ENCODE data around the gene SYS1.
A peak's percentile ranks its signal among the peaks of the same experiment; 100 is the strongest.

Gene SYS1

GRCh38 chr20:45362804-45363610, at the start of gene SYS1:
SYS1 (plus strand) TSS chr20:45363156; CDS start chr20:45363532, 376 bp downstream.
- DNase-seq = peak; percentile 99

GRCh38 chr20:45313943-45314342, 49.0 kb upstream of the SYS1 start:
- no peak for DNase-seq

- no peak for DNase-seq
Observed at GRCh38 chr20:45315672-45316071, 47.3 kb upstream of the SYS1 start.

- no peak for DNase-seq
Observed at GRCh38 chr20:45316150-45317080, 46.5 kb upstream of the SYS1 start.

- DNase-seq = no peak
Observed at GRCh38 chr20:45317826-45318225, 45.1 kb upstream of the SYS1 start.

- no peak for DNase-seq
Observed at GRCh38 chr20:45318386-45318939, 44.5 kb upstream of the SYS1 start.

- no peak for DNase-seq
Observed at GRCh38 chr20:45318948-45319347, 44.0 kb upstream of the SYS1 start.

GRCh38 chr20:45320948-45321595, 41.9 kb upstream of the SYS1 start:
- peak; percentile 40 for DNase-seq

- DNase-seq = peak; percentile 7
Observed at GRCh38 chr20:45322952-45323383, 40.0 kb upstream of the SYS1 start.

- DNase-seq = no peak
Observed at GRCh38 chr20:45323731-45324130, 39.2 kb upstream of the SYS1 start.

- no peak for DNase-seq
Observed at GRCh38 chr20:45325371-45325770, 37.6 kb upstream of the SYS1 start.

GRCh38 chr20:45328451-45328850, 34.5 kb upstream of the SYS1 start:
- DNase-seq = no peak

- no peak for DNase-seq
Observed at GRCh38 chr20:45329497-45330319, 33.2 kb upstream of the SYS1 start.

- DNase-seq = no peak
Observed at GRCh38 chr20:45330476-45330875, 32.5 kb upstream of the SYS1 start.

GRCh38 chr20:45336530-45337366, 26.2 kb upstream of the SYS1 start:
- no peak for DNase-seq

GRCh38 chr20:45337367-45338120, 25.4 kb upstream of the SYS1 start:
- DNase-seq = no peak

- DNase-seq = no peak
Observed at GRCh38 chr20:45338121-45339030, 24.6 kb upstream of the SYS1 start.

GRCh38 chr20:45339084-45339483, 23.9 kb upstream of the SYS1 start:
- no peak for DNase-seq

GRCh38 chr20:45339799-45340198, 23.2 kb upstream of the SYS1 start:
- DNase-seq = no peak

All from CD4-positive, alpha-beta T cell treated with Interleukin-12 subunit alpha and Interleukin-12 subunit beta, for 1 hour (primary cell).